Skin of body (tissue), 2 donors: ENCODE data around the gene FIGNL1. TPM values are rescaled to one million over a fixed set of nuclear protein-coding genes. Genes with fewer than 3 reads are reported as not detected.
A peak's percentile ranks its signal among the peaks of the same experiment; 100 is the strongest.
"Not testable (repeated sequence)": the region's sequence is repeated elsewhere in the genome, so short reads cannot be mapped to it uniquely, and the experiment has no call there.

Experiments used
- DNase-seq: peaks from one replicate; lab custom pipeline; 2025; lab: John Stamatoyannopoulos, UW
- total RNA-seq: library from RNA; depleted of rRNA; stranded (reverse); fragments of >200 nt; gene quantifications from one replicate; pipeline ENCODE4 v1.2.3, GENCODE V29; 2014

The FIGNL1 gene
- total RNA-seq, 1 donor from 2014 or later: 18.4 TPM

GRCh38 chr7:50472427-50472826, 22.3 kb upstream of the FIGNL1 start:
- DNase-seq: no peak

DNA sequence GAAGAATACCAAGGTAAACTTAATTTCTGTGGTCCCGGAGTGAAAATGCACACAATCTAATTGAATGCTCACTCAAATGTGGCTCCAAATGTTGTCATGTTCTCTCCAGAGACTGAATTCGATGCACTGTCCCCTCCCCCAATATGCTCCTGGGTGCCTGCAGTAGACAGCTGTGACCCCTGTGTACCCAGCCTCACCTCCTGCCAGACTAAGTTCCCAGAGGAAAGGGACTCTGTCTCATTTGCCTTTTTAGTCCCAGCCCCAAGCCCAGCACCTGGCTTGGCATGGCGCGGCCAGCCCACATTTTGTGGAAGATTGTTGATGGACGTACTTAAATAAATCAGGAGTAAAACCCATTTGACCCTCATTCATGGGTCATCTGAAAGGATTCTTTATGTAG, 21.8 kb upstream of the FIGNL1 start:
- no peak for DNase-seq

- DNase-seq: no peak
Measured at GRCh38 chr7:50470250-50471163, 20.4 kb upstream of the FIGNL1 start.

DNA sequence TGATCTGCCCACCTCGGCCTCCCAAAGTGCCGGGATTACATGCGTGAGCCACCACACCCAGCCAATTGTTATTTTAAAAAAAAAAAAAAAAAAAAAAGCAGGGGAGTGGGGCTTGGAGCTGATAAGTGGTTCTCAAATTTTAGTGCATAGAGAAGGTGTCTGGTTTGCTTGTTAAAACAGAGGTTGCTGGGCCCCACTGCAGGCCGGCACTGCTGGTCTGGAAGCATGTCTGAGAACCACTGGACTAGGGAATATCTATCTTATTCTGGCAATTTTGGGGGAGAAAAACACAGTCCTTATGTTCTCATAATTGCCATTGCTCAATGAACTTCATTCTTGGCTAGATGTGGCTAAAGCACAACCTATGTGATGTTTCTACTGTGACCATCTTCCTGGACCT, 19.0 kb upstream of the FIGNL1 start:
- DNase-seq: no peak

DNA sequence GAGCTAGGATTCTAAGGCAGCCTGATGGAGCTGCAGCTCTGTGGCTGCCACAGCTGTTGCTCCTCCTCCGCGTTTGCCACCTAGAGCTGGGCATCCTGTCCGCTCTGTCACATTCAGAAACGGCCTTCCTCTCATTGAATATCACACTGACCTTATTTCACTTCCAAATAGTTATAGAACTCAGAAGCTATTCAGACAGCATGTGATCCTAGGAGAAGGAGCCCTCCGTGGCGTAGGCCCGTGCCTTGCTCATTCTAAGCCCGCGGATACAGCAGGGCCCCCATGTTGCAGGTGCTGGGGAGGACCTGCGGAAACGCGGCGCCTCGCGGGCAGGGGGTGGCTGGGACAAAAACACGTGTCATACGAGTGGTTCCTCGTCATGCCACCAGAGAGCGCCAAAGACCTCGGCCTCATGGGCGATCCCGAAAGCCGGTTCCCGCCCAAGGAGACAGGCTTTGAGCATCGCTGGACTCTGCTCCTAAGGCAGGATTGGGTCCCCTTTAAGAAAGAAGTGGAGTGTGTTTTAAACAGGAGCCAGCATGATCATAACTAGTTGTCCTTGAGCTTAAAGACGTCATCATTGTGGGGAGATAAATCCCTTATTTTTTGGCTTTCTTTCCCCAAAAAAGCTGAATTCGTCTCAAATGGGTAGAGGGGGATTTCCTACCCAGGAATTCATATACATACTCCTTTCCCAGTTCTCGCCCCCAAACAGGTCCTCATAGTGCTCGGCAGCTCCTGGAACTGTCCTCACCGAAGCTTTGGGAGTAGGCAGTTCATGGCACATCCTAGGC, 17.9 kb upstream of the FIGNL1 start:
- DNase-seq: peak; percentile 30

DNA sequence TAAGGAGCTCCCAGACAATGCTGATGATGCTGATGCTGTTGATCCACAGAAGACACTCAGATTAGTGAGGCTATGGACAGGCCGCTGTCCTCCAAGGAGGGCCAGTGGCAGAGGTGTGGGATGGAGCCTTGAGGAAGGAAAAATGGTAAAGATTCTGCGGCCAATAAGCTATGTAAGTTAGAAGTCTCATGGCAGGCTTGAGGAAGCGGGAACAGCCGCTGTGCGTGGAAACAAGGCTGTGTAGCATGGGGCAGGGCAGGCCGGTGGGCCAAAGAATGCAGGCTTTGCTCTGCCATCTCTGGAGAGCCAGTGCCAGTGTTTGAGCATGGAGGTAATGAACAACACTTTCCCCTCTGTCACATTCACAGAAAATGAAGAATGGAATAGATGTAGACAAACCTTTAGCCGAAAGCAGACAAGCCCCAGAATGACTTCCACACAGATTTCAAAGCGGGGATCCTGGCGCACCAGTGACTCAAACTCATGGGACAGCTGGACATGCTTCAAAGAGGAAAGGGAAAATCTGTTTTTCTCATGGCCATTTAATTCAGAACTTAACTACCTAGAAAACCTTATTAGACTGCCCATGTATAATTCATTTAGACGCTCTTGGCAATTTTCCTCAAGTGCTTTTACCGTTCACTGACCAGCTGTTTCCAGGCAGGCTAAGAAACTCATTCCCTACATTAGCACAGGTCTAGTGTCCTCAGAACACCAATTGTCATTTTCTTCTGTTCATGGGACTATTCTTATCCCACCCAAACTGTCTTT, 16.9 kb upstream of the FIGNL1 start:
- DNase-seq: no peak

DNA sequence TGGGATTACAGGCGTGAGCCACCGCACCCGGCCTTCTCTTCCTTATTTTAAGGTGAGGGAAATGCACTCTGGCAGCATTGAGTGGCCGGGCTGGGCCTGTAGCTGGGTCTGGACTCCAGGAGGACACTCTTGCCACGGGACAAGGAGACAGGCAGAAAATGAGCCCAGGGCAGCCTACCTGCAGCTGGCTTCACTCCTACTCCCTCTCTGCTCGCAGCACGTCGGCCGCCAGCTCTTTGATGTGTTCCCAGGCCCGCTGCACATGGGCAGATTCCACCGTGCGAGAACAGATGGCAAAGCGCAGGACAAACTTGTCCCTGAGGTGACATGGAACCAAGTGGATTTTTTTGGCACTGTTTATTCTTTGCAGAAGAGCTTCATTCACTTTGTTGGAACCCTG, 12.9 kb upstream of the FIGNL1 start:
- DNase-seq: no peak

DNA sequence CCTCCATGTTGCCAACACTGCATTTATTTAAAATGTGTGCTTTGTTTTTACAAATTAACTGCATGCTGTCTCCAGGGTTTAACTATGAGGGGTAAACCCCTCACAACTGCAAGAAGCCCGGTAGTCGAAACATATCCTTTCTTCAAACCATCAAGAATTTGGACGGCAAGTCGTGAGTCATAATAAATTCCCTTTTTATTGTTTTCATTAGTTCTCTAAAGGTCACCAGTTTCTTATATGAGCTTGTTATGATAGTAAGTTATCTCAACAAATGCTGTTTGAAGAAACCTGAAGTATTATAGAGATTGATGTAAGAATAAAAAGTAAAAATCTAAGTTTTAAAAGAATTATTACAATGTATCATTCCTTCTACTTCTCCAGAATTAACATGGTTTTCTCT, 12.2 kb upstream of the FIGNL1 start:
- DNase-seq: no peak

DNA sequence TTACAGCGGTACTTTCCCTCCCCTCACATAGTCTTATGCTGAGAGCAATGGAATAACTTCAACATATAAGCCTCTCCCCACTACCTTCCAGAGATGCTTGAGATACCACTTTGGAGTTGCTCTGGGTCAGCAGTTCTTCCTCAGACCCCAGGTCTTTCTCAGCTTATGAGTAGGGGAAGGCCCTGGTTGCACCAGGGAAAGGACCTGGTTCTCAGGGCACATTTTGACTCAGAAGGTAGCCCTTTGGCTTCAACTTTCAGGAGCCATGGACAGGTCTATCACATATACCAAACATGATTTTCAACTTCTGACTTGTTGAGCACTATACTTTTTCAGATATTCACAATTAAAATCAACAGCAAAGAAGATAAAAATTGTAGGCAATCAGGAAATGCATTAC, 11.5 kb upstream of the FIGNL1 start:
- DNase-seq: no peak

- DNase-seq: not testable (repeated sequence)
Measured at GRCh38 chr7:50459183-50459582, 9.0 kb upstream of the FIGNL1 start.

DNA sequence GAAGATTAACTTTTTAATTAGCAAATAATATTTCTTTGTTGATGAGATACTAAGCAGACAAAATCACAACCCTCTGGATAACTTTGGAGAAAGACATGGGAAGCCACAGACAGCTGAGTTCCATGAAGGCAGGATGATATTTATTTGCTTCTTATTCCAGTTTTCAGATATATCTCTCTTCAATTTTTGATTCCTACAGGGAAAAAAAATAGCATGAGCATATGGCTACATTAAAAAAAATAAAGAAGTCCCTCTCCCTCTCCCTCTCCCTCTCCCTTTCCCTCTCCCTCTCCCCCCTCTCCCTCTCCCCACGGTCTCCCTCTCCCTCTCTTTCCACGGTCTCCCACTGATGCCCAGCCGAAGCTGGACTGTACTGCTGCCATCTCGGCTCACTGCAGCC, 8.5 kb upstream of the FIGNL1 start:
- DNase-seq: not testable (repeated sequence)

DNA sequence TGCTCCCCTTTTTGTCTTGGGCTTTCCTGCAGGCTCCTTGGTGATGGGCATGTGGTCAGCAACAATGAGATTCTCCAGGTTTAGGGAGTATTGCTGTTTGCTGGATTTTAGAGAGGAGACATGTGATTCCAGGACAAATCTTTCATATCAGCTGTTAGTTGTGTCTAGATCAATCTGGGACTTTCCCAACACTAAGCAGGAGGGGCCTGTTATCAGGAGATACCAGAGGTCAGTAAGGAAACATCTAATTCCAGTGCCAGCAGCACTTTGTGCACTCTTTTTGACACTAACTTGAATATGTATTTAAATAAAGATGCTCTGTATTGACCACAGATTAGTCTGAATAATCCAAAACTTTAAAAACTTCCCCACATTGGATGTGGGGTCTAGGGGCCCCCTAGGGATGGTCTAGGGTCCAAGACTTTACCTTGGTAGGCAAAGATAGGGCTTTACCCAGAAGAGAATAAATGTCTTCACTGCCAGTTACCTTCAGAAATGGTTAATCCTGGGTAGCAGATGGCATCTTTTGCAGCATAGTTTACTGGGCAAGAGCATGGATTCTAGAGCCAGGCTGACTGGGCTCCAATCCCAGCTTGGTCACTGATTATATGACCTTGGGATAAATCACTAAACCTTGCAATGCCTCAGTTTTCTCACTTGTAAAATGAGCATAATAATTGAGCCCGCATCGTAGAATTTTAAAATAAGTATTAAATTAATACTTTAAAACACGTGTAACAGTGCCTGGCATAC, 6.4 kb upstream of the FIGNL1 start:
- DNase-seq: no peak

GRCh38 chr7:50455658-50456057, 5.5 kb upstream of the FIGNL1 start:
- no peak for DNase-seq

DNA sequence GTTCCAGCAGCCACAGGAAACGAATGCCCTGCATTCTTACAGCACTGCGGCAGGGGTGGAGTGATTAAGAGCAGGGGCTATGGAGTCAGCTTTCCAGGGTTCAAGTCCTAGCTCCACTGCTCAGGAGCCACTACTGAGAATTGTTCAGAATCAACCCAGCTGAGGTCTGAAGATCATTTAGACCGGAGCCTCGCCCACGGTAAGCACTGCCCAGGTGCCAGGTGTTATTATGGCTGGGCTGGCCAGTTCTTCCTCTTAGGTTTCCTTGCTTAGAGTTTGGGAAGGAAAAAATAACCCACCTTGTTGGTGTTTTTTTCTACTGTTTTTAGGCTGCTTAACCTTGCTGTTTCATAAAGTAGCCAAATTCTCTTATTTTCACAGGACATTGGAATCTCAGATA, 4.8 kb upstream of the FIGNL1 start:
- DNase-seq: no peak

GRCh38 chr7:50450590-50451032, 461 bp upstream of the FIGNL1 start:
- DNase-seq: no peak

DNA sequence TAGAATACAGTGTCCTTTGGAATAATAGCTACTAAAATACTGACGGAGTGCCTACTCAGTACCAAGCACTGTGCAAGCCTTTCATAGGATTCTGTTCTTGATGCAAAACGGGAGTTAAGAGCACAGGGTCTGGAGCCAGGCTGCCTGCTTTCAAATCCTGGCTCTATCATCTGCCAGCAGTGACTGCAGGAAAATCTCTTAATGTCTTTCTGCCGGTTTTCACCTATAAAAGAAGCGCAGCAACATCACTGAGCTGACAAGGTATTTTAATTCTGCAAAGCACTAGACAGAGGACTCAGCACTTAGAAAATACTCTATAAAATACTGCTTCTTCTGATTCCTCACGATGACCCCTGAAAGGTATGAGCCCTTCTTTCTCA, 659 bp downstream of the FIGNL1 start:
- peak; percentile 3 for DNase-seq

GRCh38 chr7:50448823-50449222, 1.3 kb downstream of the FIGNL1 start:
- no peak for DNase-seq

GRCh38 chr7:50446542-50446960, 3.6 kb downstream of the FIGNL1 start:
- no peak for DNase-seq

GRCh38 chr7:50436133-50436806, 13.9 kb downstream of the FIGNL1 start:
- no peak for DNase-seq

DNA sequence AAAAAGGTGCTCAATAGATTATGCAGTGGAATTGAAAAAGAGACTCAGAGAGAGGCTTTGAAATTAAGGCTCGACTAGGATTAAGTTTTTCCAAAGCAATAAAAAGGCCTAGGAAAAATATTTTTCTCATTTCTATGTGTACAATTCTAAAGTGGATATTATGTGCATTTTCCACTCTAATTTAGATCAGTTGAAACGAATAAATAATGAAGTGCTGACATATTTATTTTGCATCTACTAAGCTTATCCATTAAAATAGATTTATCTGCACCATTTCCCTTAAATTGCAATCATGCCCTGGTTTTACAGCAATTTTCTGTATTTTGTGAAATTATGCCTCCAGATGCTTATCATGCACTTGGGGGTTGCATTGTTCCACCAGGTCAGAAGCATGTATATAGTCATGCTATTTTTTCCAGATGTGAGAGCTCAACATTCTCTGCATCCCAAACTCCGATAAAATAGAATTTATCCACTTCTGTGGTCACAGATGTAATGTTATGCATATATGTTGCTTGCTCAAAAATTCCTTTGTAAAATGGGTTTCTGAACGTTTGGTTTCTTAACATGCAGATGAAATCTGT, 18.3 kb downstream of the FIGNL1 start:
- DNase-seq: peak; percentile 30
